Measurements from ENCODE around the gene AGAP3.

Gene AGAP3

GRCh38 chr7:151168787-151169162, 82.5 kb downstream of the AGAP3 start:
- DNase-seq = no peak

GRCh38 chr7:151172273-151173141, 86.2 kb downstream of the AGAP3 start:
- peak; percentile 82 for DNase-seq

GRCh38 chr7:151173386-151174245, 87.3 kb downstream of the AGAP3 start:
- no peak for DNase-seq

GRCh38 chr7:151174246-151175046, 88.2 kb downstream of the AGAP3 start:
- DNase-seq = peak; percentile 78

- DNase-seq = no peak
These were observed 88.9 kb downstream of the AGAP3 start for GRCh38 chr7:151175047-151175792.

GRCh38 chr7:151175793-151176311, 89.6 kb downstream of the AGAP3 start:
- DNase-seq = no peak

- no peak for DNase-seq
These were observed 90.1 kb downstream of the AGAP3 start for GRCh38 chr7:151176401-151176800.

GRCh38 chr7:151177310-151177709, 91.0 kb downstream of the AGAP3 start:
- DNase-seq = no peak

- DNase-seq = no peak
These were observed 92.0 kb downstream of the AGAP3 start for GRCh38 chr7:151178236-151178635.

GRCh38 chr7:151178831-151179230, 92.6 kb downstream of the AGAP3 start:
- no peak for DNase-seq

GRCh38 chr7:151179287-151179860, 93.1 kb downstream of the AGAP3 start:
- no peak for DNase-seq

- no peak for DNase-seq
These were observed 93.7 kb downstream of the AGAP3 start for GRCh38 chr7:151179946-151180345.

- DNase-seq = no peak
These were observed 94.7 kb downstream of the AGAP3 start for GRCh38 chr7:151181011-151181431.

- no peak for DNase-seq
These were observed 99.7 kb downstream of the AGAP3 start for GRCh38 chr7:151185762-151186639.

- DNase-seq = no peak
These were observed 100.5 kb downstream of the AGAP3 start, which contains the start of gene ASB10 for GRCh38 chr7:151186640-151187408. TSS of gene ASB10 (minus strand) at chr7:151187250. CDS start at chr7:151187130, 120 bp downstream.

- DNase-seq = peak; percentile 36
These were observed 101.4 kb downstream of the AGAP3 start for GRCh38 chr7:151187409-151188251.

GRCh38 chr7:151188252-151188542, 101.9 kb downstream of the AGAP3 start:
- no peak for DNase-seq

- DNase-seq = no peak
These were observed 102.8 kb downstream of the AGAP3 start for GRCh38 chr7:151189038-151189437.

- DNase-seq = no peak
These were observed 105.3 kb downstream of the AGAP3 start for GRCh38 chr7:151191544-151191943.
